Stomach (tissue), 9 donors: ENCODE data around the gene KCNAB1. TPM values are rescaled to one million over a fixed set of nuclear protein-coding genes. Genes with fewer than 3 reads are reported as not detected.
A peak's percentile ranks its signal among the peaks of the same experiment; 100 is the strongest.

Experiments
- DNase-seq, 2 donors: peaks; one replicate each; pipeline versions ENCODE4 v3.0.0 to v3.0.0-alpha.2; 2013 to 2019
- H3K27ac ChIP-seq, 5 donors: fragments of 200-600 bp in 4 of 5; sonication (generic) in 4 of 5; one replicate each; pipeline ENCODE4 v1.5.1; 2013 to 2019; ENCODE audit warnings: mild to moderate bottlenecking in 1 of 5, moderate library complexity in 1 of 5
- H3K27me3 ChIP-seq, 3 donors: fragments of 200-600 bp; sonication (generic); one replicate each; pipeline ENCODE4 v1.5.1; 2017 to 2019; ENCODE audit warnings: mixed run types in 1 of 3
- H3K36me3 ChIP-seq, 4 donors: fragments of 200-600 bp; sonication (generic); 1 replicate in 3 of 4; 2 replicates in 1 of 4; pipeline ENCODE4 v1.5.1; 2016 to 2019
- H3K4me1 ChIP-seq, 4 donors: fragments of 200-600 bp; sonication (generic); one replicate each; pipeline ENCODE4 v1.5.1; 2016 to 2019
- H3K4me3 ChIP-seq, 4 donors: fragments of 200-600 bp; sonication (generic) in 3 of 4; one replicate each; pipeline ENCODE4 v1.5.1; 2016 to 2019; ENCODE audit warnings: mild to moderate bottlenecking in 1 of 4
- H3K9me3 ChIP-seq, 4 donors: fragments of 200-600 bp; sonication (generic); one replicate each; pipeline ENCODE4 v1.5.1; 2016 to 2019
- EP300 ChIP-seq: sonication (generic); formaldehyde crosslinking; IDR thresholded peaks from one replicate; pipeline ENCODE4 v1.6.1; 2017; ENCODE audit warnings: antibody characterized with exemption
- POLR2A ChIP-seq, 4 donors: fragments of 450-650 bp; IDR thresholded peaks; one replicate each; pipeline ENCODE4 v1.6.1; 2016; ENCODE audit warnings: antibody characterized with exemption in 4 of 4, control low read depth in 2 of 4, mild to moderate bottlenecking in 1 of 4, moderate library complexity in 1 of 4
- POLR2AphosphoS5 ChIP-seq, 3 donors: sonication (generic); formaldehyde crosslinking; IDR thresholded peaks; one replicate each; pipeline ENCODE4 v1.6.1; 2016; ENCODE audit warnings: antibody characterized with exemption in 3 of 3
- whole genome bisulfite sequencing, 5 donors: extraction: QIAGEN DNeasy Blood & Tissue Kit in 3 of 5; methylation state at CpG; one replicate each; pipeline versions ENCODE4 v1.1.5 to v1.1.7; 2013 to 2018; 5-methylcytosine and 5-hydroxymethylcytosine counted together
- intact Hi-C: fragments of 100-400 bp; cut with DNase I; formaldehyde crosslinking; loops from one replicate; pipeline ENCODE4 v1.15.1; 2023; ENCODE audit warnings: low total_unique reads
- polyA plus RNA-seq, 3 donors: library from polyadenylated mRNA; stranded (reverse); fragments of 200-250 nt; gene quantifications; one replicate each; pipeline ENCODE4 v1.2.3, GENCODE V29; 2013
- total RNA-seq, 5 donors: library from RNA; depleted of rRNA; stranded (reverse); fragments of >200 nt; gene quantifications; one replicate each; pipeline versions ENCODE4 v1.1.0 to v1.2.3, GENCODE V29; 2014 to 2016
- TF ChIP-seq, protein P1 (sequence below), 7 experiments: fragments of 450-650 bp in 4 of 7; fragments of 200-600 bp in 3 of 7; sonication (generic) in 3 of 7; IDR thresholded peaks; one replicate each; pipeline ENCODE4 v1.5.1; 2016 to 2019; ENCODE audit warnings: antibody characterized with exemption in 7 of 7, control low read depth in 2 of 7, mild to moderate bottlenecking in 1 of 7
- donor health status: healthy with polysubstance abuse.
- donor health status: Bipolar disorder and iron deficiency.
- donor health status: healthy.

Gene KCNAB1
- total and polyA plus RNA-seq, 8 donors = 0.12 to 3.8 (median 0.29) TPM; not detected in 2

DNA sequence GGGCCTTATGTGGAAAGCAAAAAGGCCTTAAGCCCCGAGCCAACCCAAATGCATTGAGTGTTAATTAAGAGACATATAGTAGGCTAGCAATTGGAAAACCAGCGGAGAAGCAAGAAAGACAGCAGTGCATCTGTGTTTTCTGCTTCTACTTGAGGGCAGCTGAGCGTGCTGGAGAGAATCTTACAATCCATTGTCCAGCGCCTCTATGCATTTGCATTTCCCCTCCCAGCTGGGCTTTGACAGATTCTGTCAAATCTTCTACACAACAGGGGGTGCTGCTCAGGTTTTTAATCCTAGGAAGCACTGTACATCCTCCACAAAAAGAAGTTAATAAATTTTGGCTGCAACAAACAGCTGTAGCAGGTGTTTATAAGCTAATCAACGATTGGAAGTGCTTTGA lies 410.6 kb downstream of the KCNAB1 start:
- no peak for TF ChIP-seq POLR2A (IDR thresholded peaks at IDR 0.05)
- TF ChIP-seq POLR2AphosphoS5 (IDR thresholded peaks at IDR 0.05) = no peak
- TF ChIP-seq, protein P1, sequence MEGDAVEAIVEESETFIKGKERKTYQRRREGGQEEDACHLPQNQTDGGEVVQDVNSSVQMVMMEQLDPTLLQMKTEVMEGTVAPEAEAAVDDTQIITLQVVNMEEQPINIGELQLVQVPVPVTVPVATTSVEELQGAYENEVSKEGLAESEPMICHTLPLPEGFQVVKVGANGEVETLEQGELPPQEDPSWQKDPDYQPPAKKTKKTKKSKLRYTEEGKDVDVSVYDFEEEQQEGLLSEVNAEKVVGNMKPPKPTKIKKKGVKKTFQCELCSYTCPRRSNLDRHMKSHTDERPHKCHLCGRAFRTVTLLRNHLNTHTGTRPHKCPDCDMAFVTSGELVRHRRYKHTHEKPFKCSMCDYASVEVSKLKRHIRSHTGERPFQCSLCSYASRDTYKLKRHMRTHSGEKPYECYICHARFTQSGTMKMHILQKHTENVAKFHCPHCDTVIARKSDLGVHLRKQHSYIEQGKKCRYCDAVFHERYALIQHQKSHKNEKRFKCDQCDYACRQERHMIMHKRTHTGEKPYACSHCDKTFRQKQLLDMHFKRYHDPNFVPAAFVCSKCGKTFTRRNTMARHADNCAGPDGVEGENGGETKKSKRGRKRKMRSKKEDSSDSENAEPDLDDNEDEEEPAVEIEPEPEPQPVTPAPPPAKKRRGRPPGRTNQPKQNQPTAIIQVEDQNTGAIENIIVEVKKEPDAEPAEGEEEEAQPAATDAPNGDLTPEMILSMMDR (IDR thresholded peaks at IDR 0.05) = no peak
- TF ChIP-seq EP300 = no peak
- WGBS, 5 donors = 77 to 90% (median 84%) methylated on average over 5 of the region's 5 CpGs

DNA sequence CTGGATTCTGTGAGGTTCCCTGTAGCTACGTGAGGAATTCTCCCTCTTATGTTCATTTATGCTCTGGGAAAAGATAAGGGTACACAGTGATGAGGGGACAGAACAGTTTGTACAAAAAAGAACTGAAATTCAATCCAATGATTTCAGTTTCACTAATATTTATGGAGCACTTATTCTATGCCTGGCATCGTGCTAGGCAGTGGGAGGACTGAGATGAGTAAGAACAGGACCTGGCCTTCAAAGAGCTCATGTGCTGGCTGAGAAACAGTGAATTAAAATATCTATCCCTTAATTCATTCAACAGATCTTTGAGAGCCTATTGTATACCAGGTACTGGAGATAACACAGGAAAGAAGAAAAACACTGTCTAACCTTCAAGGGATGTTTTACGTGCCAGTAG lies 412.4 kb downstream of the KCNAB1 start:
- peaks cover 0 to 13% (median 5%) of the 10 kb centered on the region in 4 donors for H3K36me3 ChIP-seq
- intact Hi-C loops = no loop called here
- H3K4me3 ChIP-seq = no peak overlapping the region
- WGBS, 5 donors = 45 to 59% (median 53%) methylated on average over 3 of the region's 3 CpGs
- H3K9me3 ChIP-seq = no peaks in the 10 kb centered on the region
- no peaks in the 10 kb centered on the region for H3K27me3 ChIP-seq
- no peak for DNase-seq
- H3K27ac ChIP-seq = peak overlapping the region in 2 of 5 donors; percentile 6 to 78
- TF ChIP-seq POLR2A (IDR thresholded peaks at IDR 0.05) (no peak), POLR2AphosphoS5 (IDR thresholded peaks at IDR 0.05) (no peak)
- peaks cover 5 to 34% (median 20%) of the 10 kb centered on the region in 4 donors for H3K4me1 ChIP-seq

More for the DNA sequence above, 410.6 kb downstream of the KCNAB1 start:
- Histone ChIP-seq H3K4me1 (peaks cover 5 to 31% (median 16%) of the 10 kb centered on the region in 4 donors), H3K9me3 (no peaks in the 10 kb centered on the region), H3K27ac (no peak overlapping the region), H3K36me3 (peaks cover 0 to 11% (median 3%) of the 10 kb centered on the region in 4 donors), H3K27me3 (no peaks in the 10 kb centered on the region), H3K4me3 (no peak overlapping the region)
- DNase-seq = no peak
- intact Hi-C loops = no loop called here

DNA sequence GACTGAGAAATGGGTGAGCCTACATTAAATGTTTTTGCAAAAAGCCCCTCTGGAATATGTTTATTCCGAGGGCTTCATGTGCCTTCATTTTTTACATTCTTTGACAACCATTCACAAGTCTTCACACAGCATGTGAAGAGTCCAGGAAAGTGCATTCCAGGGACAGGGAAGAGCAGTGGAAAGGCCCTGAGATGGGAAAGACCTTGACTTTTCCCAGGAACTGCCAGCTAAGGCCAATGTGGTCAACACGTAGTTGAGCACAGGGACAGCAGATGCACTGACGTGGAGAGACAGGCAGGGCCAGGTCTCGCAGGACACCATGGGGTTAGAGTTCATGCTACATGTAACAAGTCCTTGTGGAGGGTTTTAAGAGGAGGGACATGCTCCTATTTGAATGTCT lies 412.8 kb downstream of the KCNAB1 start:
- peaks cover 5 to 38% (median 20%) of the 10 kb centered on the region in 4 donors for H3K4me1 ChIP-seq
- H3K36me3 ChIP-seq = peaks cover 0 to 13% (median 6%) of the 10 kb centered on the region in 4 donors
- H3K27ac ChIP-seq = peak overlapping the region in 2 of 5 donors; percentile 6 to 78
- H3K4me3 ChIP-seq = no peak overlapping the region
- TF ChIP-seq EP300 = no peak
- no peak for TF ChIP-seq POLR2AphosphoS5 (IDR thresholded peaks at IDR 0.05)
- TF ChIP-seq, protein P1 (IDR thresholded peaks at IDR 0.05) = no peak
- no peak for TF ChIP-seq POLR2A (IDR thresholded peaks at IDR 0.05)
- 72 to 89% (median 79%) methylated on average over 4 of the region's 4 CpGs for WGBS, 5 donors
- intact Hi-C loops = no loop called here
- no peak for DNase-seq
- H3K9me3 ChIP-seq = no peaks in the 10 kb centered on the region
- H3K27me3 ChIP-seq = no peaks in the 10 kb centered on the region

DNA sequence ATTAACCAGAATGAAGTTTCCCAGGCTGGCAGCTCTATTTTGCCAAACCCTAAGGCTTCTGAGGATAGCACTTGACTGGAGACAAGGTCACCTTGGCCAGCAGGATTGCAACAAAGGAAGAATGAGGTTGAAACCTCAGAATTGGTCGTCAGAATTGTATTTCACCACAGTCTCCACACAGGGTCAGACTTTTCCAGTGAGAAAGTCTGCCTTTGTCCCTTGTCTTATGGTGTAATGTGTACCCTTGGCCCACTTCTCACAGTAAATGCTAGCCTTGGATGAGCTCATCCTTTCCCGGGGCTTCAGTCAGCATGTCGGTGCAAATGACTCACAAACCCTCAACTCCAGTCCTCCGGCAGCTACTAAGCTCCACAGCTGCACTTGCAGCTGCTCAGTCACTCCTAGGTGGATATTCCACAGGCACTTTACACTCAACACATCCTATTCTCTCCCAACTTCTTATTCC lies 414.8 kb downstream of the KCNAB1 start:
- WGBS, 5 donors = 20 to 33% (median 23%) methylated on average over 4 of the region's 4 CpGs
- Histone ChIP-seq H3K27me3 (no peaks in the 10 kb centered on the region), H3K9me3 (no peaks in the 10 kb centered on the region), H3K4me1 (peaks cover 5 to 38% (median 20%) of the 10 kb centered on the region in 4 donors), H3K4me3 (no peak overlapping the region), H3K36me3 (peaks cover 3 to 25% (median 19%) of the 10 kb centered on the region in 4 donors), H3K27ac (peak overlapping the region in 4 of 5 donors; percentile 26 to 78 (median 66))
- intact Hi-C loops = no loop called here
- DNase-seq = peak; percentile 29 to 92
- TF ChIP-seq POLR2AphosphoS5 (IDR thresholded peaks at IDR 0.05) (peak in 2 of 3 donors; percentile 68 to 88), EP300 (no peak)

DNA sequence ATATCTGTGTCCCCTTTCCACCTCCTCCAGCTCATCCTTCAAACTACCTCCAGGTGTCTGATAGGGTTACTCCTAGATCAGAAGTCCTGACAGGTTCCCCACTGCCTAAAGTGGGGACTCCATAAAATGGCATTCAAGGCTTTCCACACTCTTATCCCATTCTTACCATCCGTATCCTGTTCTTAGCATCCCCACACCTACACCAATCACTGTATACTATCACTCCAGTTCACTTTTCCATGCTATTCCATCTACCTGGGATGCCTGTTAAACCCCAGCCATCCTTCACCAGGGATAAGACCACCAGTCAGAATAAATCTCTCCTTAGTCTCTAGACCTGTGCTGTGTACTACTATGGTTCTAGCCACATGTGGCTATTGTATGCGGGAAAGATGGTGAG lies 415.4 kb downstream of the KCNAB1 start:
- 96 to 100% (median 97%) methylated on average over 2 of the region's 2 CpGs for WGBS, 5 donors
- Histone ChIP-seq H3K27ac (peak overlapping the region in 4 of 5 donors; percentile 26 to 78 (median 66)), H3K4me3 (no peak overlapping the region), H3K9me3 (no peaks in the 10 kb centered on the region), H3K27me3 (no peaks in the 10 kb centered on the region), H3K36me3 (peaks cover 3 to 23% (median 20%) of the 10 kb centered on the region in 4 donors), H3K4me1 (peaks cover 5 to 38% (median 20%) of the 10 kb centered on the region in 4 donors)
- DNase-seq = no peak
- TF ChIP-seq EP300 = no peak
- TF ChIP-seq POLR2AphosphoS5 (IDR thresholded peaks at IDR 0.05) = no peak
- TF ChIP-seq POLR2A (IDR thresholded peaks at IDR 0.05) = no peak
- TF ChIP-seq, protein P1 (IDR thresholded peaks at IDR 0.05) = no peak
- intact Hi-C loops = no loop called here
